ENCODE data around the gene SCAF11. TPM values are rescaled to one million over a fixed set of nuclear protein-coding genes. Genes with fewer than 3 reads are reported as not detected.

Gene SCAF11
- polyA plus RNA-seq, 2 of the 4 experiments (the other 2 are of a cell fraction), result 43.0 to 110 TPM

DNA sequence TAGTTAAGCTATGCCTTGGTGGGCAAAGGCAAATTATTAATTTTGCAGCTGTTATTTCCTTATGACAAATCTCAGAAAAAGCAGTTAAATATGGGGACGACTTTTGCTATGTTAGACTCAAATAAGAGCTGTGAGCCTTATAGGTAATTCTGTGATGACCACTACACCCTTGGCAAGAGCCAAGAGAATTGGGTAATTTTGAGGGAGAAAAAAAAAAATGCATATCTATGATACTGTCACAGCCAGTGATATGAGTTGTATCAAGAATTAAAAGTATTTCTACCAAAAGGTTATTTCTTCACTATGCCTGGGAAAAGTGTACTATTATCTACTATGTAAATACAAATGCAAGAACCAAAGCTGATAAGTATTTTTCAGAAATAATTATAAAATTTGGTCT lies 43.9 kb downstream of the SCAF11 start:
- no peak overlapping the region for H3K27ac ChIP-seq
- ATAC-seq (no peak), FAIRE-seq (no peak), DNase-seq (ENCODE audit: low read depth in 1 of 2, low spot score in 1 of 2) (no peak)
- no peak for TF ChIP-seq RAD21 (conservative IDR thresholded peaks at IDR 0.05 in 1 of 2, IDR thresholded peaks at IDR 0.05 in 1 of 2)
- TF ChIP-seq, protein P1, sequence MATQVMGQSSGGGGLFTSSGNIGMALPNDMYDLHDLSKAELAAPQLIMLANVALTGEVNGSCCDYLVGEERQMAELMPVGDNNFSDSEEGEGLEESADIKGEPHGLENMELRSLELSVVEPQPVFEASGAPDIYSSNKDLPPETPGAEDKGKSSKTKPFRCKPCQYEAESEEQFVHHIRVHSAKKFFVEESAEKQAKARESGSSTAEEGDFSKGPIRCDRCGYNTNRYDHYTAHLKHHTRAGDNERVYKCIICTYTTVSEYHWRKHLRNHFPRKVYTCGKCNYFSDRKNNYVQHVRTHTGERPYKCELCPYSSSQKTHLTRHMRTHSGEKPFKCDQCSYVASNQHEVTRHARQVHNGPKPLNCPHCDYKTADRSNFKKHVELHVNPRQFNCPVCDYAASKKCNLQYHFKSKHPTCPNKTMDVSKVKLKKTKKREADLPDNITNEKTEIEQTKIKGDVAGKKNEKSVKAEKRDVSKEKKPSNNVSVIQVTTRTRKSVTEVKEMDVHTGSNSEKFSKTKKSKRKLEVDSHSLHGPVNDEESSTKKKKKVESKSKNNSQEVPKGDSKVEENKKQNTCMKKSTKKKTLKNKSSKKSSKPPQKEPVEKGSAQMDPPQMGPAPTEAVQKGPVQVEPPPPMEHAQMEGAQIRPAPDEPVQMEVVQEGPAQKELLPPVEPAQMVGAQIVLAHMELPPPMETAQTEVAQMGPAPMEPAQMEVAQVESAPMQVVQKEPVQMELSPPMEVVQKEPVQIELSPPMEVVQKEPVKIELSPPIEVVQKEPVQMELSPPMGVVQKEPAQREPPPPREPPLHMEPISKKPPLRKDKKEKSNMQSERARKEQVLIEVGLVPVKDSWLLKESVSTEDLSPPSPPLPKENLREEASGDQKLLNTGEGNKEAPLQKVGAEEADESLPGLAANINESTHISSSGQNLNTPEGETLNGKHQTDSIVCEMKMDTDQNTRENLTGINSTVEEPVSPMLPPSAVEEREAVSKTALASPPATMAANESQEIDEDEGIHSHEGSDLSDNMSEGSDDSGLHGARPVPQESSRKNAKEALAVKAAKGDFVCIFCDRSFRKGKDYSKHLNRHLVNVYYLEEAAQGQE (IDR thresholded peaks at IDR 0.05), result no peak
- TF ChIP-seq TFCP2L1 (CRISPR knock-in tag; IDR thresholded peaks at IDR 0.05), result no peak
- no peak for TF ChIP-seq HOXB5 (CRISPR knock-in tag; IDR thresholded peaks at IDR 0.05)
- no peak for TF ChIP-seq BHLHE40 (IDR thresholded peaks at IDR 0.05; ENCODE audit: low read depth, low read length)
- TF ChIP-seq RNF2 (IDR thresholded peaks at IDR 0.05; ENCODE audit: borderline replicate concordance, low read depth), result no peak
- TF ChIP-seq JUN (IDR thresholded peaks at IDR 0.05), result no peak
- TF ChIP-seq HDAC2 (IDR thresholded peaks at IDR 0.05), result no peak
- TF ChIP-seq, protein P2, sequence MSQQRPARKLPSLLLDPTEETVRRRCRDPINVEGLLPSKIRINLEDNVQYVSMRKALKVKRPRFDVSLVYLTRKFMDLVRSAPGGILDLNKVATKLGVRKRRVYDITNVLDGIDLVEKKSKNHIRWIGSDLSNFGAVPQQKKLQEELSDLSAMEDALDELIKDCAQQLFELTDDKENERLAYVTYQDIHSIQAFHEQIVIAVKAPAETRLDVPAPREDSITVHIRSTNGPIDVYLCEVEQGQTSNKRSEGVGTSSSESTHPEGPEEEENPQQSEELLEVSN (IDR thresholded peaks at IDR 0.05; ENCODE audit: borderline replicate concordance, low read depth), result no peak
- no peak for TF ChIP-seq EHF (CRISPR knock-in tag; IDR thresholded peaks at IDR 0.05)
- TF ChIP-seq NFE2L2 (conservative IDR thresholded peaks at IDR 0.05; ENCODE audit: low read length), result no peak
- TF ChIP-seq, protein P3, sequence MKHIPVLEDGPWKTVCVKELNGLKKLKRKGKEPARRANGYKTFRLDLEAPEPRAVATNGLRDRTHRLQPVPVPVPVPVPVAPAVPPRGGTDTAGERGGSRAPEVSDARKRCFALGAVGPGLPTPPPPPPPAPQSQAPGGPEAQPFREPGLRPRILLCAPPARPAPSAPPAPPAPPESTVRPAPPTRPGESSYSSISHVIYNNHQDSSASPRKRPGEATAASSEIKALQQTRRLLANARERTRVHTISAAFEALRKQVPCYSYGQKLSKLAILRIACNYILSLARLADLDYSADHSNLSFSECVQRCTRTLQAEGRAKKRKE (CRISPR knock-in tag; IDR thresholded peaks at IDR 0.05; ENCODE audit: low read depth), result no peak
- TF ChIP-seq NPAS2 (CRISPR knock-in tag; IDR thresholded peaks at IDR 0.05; ENCODE audit: borderline replicate concordance), result no peak
- TF ChIP-seq CEBPB (IDR thresholded peaks at IDR 0.05), result no peak
- TF ChIP-seq CHD4 (IDR thresholded peaks at IDR 0.05; ENCODE audit: borderline replicate concordance), result no peak
- TF ChIP-seq SMC3 (IDR thresholded peaks at IDR 0.05), result no peak
- TF ChIP-seq SREBF2 (IDR thresholded peaks at IDR 0.05), result no peak
- no peak for TF ChIP-seq EP300 (IDR thresholded peaks at IDR 0.05)
- TF ChIP-seq, protein P4, sequence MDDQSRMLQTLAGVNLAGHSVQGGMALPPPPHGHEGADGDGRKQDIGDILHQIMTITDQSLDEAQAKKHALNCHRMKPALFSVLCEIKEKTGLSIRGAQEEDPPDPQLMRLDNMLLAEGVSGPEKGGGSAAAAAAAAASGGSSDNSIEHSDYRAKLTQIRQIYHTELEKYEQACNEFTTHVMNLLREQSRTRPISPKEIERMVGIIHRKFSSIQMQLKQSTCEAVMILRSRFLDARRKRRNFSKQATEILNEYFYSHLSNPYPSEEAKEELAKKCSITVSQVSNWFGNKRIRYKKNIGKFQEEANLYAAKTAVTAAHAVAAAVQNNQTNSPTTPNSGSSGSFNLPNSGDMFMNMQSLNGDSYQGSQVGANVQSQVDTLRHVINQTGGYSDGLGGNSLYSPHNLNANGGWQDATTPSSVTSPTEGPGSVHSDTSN (IDR thresholded peaks at IDR 0.05), result no peak
- no peaks in the 10 kb centered on the region for H3K4me1 ChIP-seq
- CTCF ChIA-PET, result interaction anchor here (1.5 to 1.6 kb wide), 2 partner anchors 9 to 43 kb away, joined by 3 to 4 read pairs; no protein-coding TSS in a partner anchor
- POLR2A ChIA-PET, result no interaction called here
- no peaks in the 10 kb centered on the region for H3K9me3 ChIP-seq
- H3K4me3 ChIP-seq, result no peak overlapping the region
- WGBS (ENCODE audit: missing lambda C conversion rate), result 88% methylated on average over 1 of the region's 1 CpG
- H3K4me2 ChIP-seq, result no peak overlapping the region

DNA sequence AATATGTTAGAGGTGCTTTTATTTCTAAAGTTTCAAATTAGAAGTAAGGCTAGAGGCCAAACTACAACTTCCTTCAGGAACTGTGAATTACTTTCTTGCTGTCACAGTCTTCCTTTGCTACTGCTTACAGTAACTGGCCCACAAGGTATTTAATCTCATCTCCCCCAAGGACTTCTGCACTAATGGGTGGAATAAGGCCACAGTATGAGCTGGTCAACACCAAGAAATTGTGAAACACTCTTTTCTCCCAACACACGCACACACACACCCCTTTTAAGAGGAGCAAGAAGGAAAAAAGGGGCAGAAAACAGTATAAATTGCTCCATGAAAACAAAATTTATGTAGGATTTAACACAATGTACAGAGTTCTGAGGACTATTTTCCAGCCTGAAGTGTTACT lies 45.6 kb downstream of the SCAF11 start:
- TF ChIP-seq CHD2 (IDR thresholded peaks at IDR 0.05; ENCODE audit: low read length, partially characterized antibody), result no peak
- TF ChIP-seq CBX2 (IDR thresholded peaks at IDR 0.05; ENCODE audit: borderline replicate concordance, low read depth), result no peak
- no peak for TF ChIP-seq CHD4 (IDR thresholded peaks at IDR 0.05; ENCODE audit: borderline replicate concordance)
- TF ChIP-seq, protein P5, sequence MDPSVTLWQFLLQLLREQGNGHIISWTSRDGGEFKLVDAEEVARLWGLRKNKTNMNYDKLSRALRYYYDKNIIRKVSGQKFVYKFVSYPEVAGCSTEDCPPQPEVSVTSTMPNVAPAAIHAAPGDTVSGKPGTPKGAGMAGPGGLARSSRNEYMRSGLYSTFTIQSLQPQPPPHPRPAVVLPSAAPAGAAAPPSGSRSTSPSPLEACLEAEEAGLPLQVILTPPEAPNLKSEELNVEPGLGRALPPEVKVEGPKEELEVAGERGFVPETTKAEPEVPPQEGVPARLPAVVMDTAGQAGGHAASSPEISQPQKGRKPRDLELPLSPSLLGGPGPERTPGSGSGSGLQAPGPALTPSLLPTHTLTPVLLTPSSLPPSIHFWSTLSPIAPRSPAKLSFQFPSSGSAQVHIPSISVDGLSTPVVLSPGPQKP (IDR thresholded peaks at IDR 0.05; ENCODE audit: low read depth, low read length), result no peak
- no peak for TF ChIP-seq JUN (IDR thresholded peaks at IDR 0.05)
- no peak for TF ChIP-seq FOSL2 (IDR thresholded peaks at IDR 0.05)
- TF ChIP-seq FOSL2 (CRISPR knock-in tag; IDR thresholded peaks at IDR 0.05), result no peak
- TF ChIP-seq, protein P2 (IDR thresholded peaks at IDR 0.05; ENCODE audit: borderline replicate concordance, low read depth), result no peak
- no peak for TF ChIP-seq MAFK (IDR thresholded peaks at IDR 0.05; ENCODE audit: partially characterized antibody)
- TF ChIP-seq, protein P6, sequence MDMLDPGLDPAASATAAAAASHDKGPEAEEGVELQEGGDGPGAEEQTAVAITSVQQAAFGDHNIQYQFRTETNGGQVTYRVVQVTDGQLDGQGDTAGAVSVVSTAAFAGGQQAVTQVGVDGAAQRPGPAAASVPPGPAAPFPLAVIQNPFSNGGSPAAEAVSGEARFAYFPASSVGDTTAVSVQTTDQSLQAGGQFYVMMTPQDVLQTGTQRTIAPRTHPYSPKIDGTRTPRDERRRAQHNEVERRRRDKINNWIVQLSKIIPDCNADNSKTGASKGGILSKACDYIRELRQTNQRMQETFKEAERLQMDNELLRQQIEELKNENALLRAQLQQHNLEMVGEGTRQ (IDR thresholded peaks at IDR 0.05), result no peak
- TF ChIP-seq FOXS1 (CRISPR knock-in tag; IDR thresholded peaks at IDR 0.05), result no peak
- TF ChIP-seq NR3C1 (IDR thresholded peaks at IDR 0.05), result no peak
- TF ChIP-seq HEYL (CRISPR knock-in tag; IDR thresholded peaks at IDR 0.05), result no peak
- no peak for TF ChIP-seq NPAS2 (CRISPR knock-in tag; IDR thresholded peaks at IDR 0.05; ENCODE audit: borderline replicate concordance)
- WGBS (ENCODE audit: missing lambda C conversion rate), result 93% methylated on average over 1 of the region's 1 CpG
- FAIRE-seq, result no peak
- Histone ChIP-seq H3K4me2 (no peak overlapping the region), H3K27ac (no peak overlapping the region), H3K4me1 (peaks cover 10% of the 10 kb centered on the region; the same call in 2 of the 3 replicates), H3K9me3 (no peaks in the 10 kb centered on the region), H3K4me3 (no peak overlapping the region)
- ChIA-PET POLR2A (no interaction called here), CTCF (no interaction called here)
- no peak for ATAC-seq
- DNase-seq (ENCODE audit: low read depth in 1 of 2, low spot score in 1 of 2), result no peak

All from A549 (cell line).